Activated CD4-positive, CD25-positive, alpha-beta regulatory T cell treated with anti-CD3 and anti-CD28 coated beads, Interleukin-2, amount 50 U/mL, for 72 hours (primary cell): ENCODE measurements around the gene TAGLN.
A peak's percentile ranks its signal among the peaks of the same experiment; 100 is the strongest.
"Not testable (repeated sequence)": the region's sequence is repeated elsewhere in the genome, so short reads cannot be mapped to it uniquely, and the experiment has no call there.

Experiments used
- DNase-seq: peaks from one replicate; pipeline ENCODE4 v3.0.0; 2021

TAGLN gene

GRCh38 chr11:117181586-117182550, 17.3 kb upstream of the TAGLN start:
- DNase-seq: no peak

DNA sequence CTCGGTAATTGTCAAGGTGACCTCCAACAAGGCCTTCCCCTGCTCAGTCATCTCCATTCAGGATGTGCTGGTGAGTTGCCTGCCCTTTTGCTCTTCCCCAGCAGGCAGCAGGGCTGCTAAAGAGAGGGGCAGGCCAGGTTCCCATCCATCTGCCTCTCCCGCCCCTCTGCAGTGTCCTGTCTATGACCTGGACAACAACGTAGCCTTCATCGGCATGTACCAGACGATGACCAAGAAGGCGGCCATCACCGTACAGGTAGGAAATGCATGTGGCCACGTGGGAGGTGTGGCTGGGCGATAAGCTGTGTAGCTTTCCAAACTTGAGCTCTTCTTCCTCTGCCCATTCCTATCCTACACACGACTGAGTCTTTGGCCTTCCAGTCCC, 16.6 kb upstream of the TAGLN start:
- DNase-seq: no peak

- not testable (repeated sequence) for DNase-seq
These were observed 16.0 kb upstream of the TAGLN start for GRCh38 chr11:117183178-117183577.

- no peak for DNase-seq
These were observed 15.3 kb upstream of the TAGLN start for GRCh38 chr11:117183724-117184349.

- DNase-seq: peak; percentile 11
These were observed 13.3 kb upstream of the TAGLN start for GRCh38 chr11:117185736-117186430.

DNA sequence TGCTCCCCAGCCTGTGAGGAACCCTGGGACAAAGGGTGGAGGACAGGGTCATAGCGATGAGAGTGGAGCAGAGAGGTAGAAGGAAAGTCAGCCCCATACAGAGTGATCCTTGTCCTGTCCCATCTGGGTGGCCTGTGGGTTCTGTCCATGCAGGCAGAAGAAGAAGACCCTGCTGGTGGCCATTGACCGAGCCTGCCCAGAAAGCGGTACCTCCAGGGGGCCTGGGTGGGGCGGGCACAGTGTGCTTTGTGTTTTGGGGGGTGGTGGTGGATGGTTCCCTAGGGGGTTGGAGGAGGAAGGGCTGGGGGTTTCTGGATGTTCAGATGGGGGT, 12.8 kb upstream of the TAGLN start:
- peak; percentile 17 for DNase-seq

DNA sequence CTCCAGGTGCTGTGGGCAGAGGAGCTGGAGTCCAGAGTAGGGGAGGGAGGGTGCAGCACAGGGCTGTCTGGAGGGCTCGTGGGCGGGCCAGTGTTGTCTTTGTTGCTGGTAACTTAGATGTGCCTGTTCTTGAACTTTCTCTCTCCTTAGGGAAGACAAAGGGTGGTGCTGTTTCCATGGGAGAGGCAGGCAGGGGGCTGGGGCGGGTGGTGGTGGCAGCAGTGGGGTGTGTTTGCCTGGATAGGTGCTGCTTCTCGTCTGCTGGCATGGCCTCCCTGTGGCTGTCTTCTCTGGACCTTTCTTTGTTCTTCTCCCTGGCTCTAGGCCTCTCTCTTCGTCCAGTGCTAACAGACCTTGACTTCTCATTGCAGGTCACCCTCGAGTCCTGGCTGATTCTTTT, 12.2 kb upstream of the TAGLN start:
- DNase-seq: peak; percentile 13

DNA sequence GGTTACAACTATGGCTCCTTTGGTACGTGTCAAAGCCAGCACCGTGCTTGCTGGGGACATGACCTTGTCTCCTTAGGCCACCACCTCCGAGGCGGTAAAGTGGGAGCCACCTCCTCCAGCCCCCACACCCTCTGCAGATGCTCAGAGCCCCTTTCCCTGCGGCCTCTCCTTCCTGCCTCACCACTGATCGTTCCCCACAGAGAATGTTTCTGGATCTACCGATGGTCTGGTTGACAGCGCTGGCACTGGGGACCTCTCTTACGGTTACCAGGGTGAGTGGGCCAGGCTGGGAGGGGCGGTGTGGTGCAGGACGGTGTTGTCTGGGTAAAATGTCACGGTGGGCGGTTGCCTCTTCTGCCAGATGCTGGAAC, 11.8 kb upstream of the TAGLN start:
- peak; percentile 17 for DNase-seq

GRCh38 chr11:117187799-117188481, 11.2 kb upstream of the TAGLN start:
- DNase-seq: peak; percentile 21

DNA sequence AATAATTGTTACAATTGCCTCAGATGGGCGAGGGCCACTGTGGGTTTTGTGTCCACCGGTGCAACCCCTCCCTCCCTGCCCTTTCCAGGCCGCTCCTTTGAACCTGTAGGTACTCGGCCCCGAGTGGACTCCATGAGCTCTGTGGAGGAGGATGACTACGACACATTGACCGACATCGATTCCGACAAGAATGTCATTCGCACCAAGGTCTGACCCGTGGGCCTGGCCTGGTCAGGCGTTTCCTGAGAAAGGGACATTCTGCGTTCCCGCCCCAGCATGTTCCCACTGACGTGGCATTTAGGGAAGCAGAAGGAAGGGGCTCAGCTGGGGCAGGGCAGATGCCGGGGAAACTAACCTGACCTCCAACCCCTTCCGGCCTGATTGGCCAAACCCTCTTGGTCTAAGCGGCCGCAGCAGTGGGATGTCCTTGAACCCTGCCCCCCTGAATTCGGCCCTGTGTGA, 10.5 kb upstream of the TAGLN start:
- peak; percentile 26 for DNase-seq

DNA sequence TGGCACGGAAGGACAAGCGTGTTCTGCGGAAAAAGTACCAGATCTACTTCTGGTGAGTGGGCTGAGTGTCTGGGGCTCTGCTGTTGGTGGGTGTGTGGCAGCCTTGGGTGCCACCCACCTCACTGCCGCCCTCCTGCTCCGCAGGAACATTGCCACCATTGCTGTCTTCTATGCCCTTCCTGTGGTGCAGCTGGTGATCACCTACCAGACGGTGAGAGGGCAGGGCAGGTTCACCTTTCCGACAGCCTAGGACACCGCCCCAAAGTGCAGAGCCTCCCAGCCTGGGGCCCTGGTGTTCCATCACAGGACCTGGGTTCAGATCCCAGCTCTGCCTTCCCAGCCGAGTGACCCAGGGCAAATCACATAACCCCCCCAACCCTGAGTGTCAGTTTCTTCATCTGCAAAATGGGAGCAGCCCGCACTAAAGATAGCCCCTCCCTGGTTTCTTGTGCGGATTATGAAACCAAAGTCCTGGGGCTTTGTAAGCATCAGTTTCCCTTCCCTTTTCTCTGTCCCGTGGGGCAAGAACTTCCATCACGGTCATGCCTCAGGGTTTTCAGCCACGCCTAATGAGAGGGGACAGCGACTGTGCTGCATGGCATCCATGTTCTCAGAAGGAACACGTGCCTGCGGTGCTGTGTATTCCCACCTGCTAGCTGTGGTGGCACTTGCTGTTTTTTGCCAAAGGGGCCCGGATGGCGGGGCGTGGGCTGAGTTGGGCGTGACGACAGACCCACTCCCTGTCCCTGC, 9.8 kb upstream of the TAGLN start:
- peak; percentile 26 for DNase-seq

GRCh38 chr11:117189941-117190544, 9.1 kb upstream of the TAGLN start:
- peak; percentile 17 for DNase-seq

DNA sequence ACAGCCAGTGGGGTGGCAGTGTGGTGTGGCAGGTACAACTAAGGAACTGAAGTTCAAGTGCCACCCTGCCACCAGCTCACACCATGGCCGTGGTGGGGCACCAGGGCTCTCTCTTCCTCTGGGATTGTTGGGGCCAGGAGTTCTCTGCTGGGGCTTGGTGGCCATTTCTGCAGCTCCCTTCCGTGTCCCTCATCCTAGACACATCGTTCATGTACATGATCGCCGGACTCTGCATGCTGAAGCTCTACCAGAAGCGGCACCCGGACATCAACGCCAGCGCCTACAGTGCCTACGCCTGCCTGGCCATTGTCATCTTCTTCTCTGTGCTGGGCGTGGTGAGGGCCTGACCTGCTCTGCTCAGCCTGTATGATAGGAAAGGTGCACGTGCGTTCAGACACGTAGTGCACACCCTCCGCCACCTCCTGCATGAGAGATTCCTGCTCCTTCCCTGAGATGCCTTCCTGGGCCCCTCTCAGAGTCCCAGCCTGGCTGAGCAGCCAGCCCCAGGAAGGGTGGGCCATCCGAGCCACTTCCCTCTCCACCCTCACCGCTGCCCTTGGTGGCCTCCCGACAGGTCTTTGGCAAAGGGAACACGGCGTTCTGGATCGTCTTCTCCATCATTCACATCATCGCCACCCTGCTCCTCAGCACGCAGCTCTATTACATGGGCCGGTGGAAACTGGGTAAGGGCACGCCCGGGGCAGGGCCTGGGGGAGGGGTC, 7.3 kb upstream of the TAGLN start:
- no peak for DNase-seq

DNA sequence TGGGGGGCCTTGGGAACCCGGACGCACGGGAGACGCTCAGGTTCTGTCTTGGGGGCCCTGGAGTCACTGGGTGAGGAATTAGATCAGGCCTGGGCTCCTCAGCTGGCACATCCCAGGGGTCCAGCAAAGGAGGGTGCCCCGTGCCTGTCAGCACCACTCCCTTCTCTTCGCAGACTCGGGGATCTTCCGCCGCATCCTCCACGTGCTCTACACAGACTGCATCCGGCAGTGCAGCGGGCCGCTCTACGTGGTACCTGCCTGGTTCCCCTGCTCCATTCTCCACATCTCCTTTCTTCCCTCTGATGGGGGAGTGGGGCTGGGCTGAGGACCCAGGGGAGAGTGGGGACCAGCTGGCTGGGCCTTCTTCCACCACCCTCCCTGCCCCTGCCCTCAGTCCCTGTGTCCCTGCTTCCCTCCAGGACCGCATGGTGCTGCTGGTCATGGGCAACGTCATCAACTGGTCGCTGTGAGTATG, 6.7 kb upstream of the TAGLN start:
- no peak for DNase-seq

- no peak for DNase-seq
These were observed 5.8 kb upstream of the TAGLN start for GRCh38 chr11:117193130-117194020.

- no peak for DNase-seq
These were observed 4.9 kb upstream of the TAGLN start for GRCh38 chr11:117194267-117194666.

DNA sequence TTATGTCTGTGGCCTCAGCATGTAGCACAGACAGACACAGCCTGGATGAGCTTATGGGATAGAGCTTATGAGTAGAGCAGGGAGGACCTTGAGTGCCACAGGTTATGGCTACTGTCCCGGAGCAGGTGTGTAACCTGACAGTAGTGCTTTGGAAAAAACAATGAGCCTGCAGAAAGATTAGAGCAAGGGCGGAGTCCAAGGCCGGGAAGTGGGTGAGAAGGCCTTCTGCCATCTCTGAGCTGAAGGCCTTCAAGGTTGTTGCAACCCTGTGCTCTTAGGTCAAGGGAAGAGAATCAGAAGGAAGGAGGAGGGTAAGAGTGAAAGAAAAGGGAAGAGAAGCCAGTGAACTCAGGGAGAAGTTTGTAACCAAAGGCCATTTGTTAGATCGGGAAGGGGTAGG, 3.9 kb upstream of the TAGLN start:
- no peak for DNase-seq

GRCh38 chr11:117195761-117196160, 3.4 kb upstream of the TAGLN start:
- no peak for DNase-seq

GRCh38 chr11:117197006-117197405, 2.2 kb upstream of the TAGLN start:
- DNase-seq: no peak
